HL-60 (cell line): ENCODE data around the gene ZFP14.

Experiments
- DNase-seq, 2 experiments: peaks; one replicate each; pipeline ENCODE4 v3.0.0-alpha.2; 2010 to 2020; ENCODE audit warnings: low read depth in 1 of 2, low spot score in 1 of 2
- H3K27ac ChIP-seq: fragments of 250-450 bp; sonication (Bioruptor Pico); replicated peaks from 2 replicates; pipeline ENCODE4 v1.5.1; 2020; ENCODE audit warnings: mild to moderate bottlenecking, moderate library complexity
- H3K27me3 ChIP-seq: fragments of 250-450 bp; sonication (Bioruptor Pico); 2 replicates; pipeline ENCODE4 v1.5.1; 2021; ENCODE audit warnings: mild to moderate bottlenecking, moderate library complexity; ENCODE audit not compliant: insufficient read depth, poor library complexity, severe bottlenecking
- H3K4me3 ChIP-seq: replicated peaks from 2 replicates; pipeline ENCODE4 v1.5.1; 2011; ENCODE audit warnings: mild to moderate bottlenecking, control low read depth, low read length; ENCODE audit not compliant: insufficient read depth
- GABPA ChIP-seq: IDR thresholded peaks from 2 replicates; pipeline ENCODE4 v1.6.1; 2012; ENCODE audit warnings: low read depth
- POLR2AphosphoS5 ChIP-seq: IDR thresholded peaks from 2 replicates; pipeline ENCODE4 v1.6.1; 2012; ENCODE audit warnings: low read depth
- SPI1 ChIP-seq: IDR thresholded peaks from 2 replicates; pipeline ENCODE4 v1.6.1; 2012; ENCODE audit warnings: low read depth, mild to moderate bottlenecking, borderline replicate concordance
- TF ChIP-seq, protein P1 (sequence below): IDR thresholded peaks from one replicate; pipeline ENCODE4 v1.5.1; 2011; ENCODE audit warnings: low read length, control low read depth, inconsistent platforms; ENCODE audit not compliant: insufficient read depth
- TF ChIP-seq, protein P2 (sequence below): IDR thresholded peaks from 2 replicates; pipeline ENCODE4 v1.6.1; 2012; ENCODE audit warnings: low read depth; ENCODE audit not compliant: insufficient replicate concordance

Gene ZFP14

GRCh38 chr19:36408101-36408500 is 29.1 kb upstream of the ZFP14 start:
- Histone ChIP-seq H3K27ac (no peak overlapping the region), H3K4me3 (no peak overlapping the region), H3K27me3 (no peaks in the 10 kb centered on the region)
- DNase-seq: no peak
- TF ChIP-seq POLR2AphosphoS5 (no peak), SPI1 (no peak), GABPA (no peak)
- TF ChIP-seq, protein P1, sequence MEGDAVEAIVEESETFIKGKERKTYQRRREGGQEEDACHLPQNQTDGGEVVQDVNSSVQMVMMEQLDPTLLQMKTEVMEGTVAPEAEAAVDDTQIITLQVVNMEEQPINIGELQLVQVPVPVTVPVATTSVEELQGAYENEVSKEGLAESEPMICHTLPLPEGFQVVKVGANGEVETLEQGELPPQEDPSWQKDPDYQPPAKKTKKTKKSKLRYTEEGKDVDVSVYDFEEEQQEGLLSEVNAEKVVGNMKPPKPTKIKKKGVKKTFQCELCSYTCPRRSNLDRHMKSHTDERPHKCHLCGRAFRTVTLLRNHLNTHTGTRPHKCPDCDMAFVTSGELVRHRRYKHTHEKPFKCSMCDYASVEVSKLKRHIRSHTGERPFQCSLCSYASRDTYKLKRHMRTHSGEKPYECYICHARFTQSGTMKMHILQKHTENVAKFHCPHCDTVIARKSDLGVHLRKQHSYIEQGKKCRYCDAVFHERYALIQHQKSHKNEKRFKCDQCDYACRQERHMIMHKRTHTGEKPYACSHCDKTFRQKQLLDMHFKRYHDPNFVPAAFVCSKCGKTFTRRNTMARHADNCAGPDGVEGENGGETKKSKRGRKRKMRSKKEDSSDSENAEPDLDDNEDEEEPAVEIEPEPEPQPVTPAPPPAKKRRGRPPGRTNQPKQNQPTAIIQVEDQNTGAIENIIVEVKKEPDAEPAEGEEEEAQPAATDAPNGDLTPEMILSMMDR: no peak
- TF ChIP-seq, protein P2, sequence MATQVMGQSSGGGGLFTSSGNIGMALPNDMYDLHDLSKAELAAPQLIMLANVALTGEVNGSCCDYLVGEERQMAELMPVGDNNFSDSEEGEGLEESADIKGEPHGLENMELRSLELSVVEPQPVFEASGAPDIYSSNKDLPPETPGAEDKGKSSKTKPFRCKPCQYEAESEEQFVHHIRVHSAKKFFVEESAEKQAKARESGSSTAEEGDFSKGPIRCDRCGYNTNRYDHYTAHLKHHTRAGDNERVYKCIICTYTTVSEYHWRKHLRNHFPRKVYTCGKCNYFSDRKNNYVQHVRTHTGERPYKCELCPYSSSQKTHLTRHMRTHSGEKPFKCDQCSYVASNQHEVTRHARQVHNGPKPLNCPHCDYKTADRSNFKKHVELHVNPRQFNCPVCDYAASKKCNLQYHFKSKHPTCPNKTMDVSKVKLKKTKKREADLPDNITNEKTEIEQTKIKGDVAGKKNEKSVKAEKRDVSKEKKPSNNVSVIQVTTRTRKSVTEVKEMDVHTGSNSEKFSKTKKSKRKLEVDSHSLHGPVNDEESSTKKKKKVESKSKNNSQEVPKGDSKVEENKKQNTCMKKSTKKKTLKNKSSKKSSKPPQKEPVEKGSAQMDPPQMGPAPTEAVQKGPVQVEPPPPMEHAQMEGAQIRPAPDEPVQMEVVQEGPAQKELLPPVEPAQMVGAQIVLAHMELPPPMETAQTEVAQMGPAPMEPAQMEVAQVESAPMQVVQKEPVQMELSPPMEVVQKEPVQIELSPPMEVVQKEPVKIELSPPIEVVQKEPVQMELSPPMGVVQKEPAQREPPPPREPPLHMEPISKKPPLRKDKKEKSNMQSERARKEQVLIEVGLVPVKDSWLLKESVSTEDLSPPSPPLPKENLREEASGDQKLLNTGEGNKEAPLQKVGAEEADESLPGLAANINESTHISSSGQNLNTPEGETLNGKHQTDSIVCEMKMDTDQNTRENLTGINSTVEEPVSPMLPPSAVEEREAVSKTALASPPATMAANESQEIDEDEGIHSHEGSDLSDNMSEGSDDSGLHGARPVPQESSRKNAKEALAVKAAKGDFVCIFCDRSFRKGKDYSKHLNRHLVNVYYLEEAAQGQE: no peak

DNA sequence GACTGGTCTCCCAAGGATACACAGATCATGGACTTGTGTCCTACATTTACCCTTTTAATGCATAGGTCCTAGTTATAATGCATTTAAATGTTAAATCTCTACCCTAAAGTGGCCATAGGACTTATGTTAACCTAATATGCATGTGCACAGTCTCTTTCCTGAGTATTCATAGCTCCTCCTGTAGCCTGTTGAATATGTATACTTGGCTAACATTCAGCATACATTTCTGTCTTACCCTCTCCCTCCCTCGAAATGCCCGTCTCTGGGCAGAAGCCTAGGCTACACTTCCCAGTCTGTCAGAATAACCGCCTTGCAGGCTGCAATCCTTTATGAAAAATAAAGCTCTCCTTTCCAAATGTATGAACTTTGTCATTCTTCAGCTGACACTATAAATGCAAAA is 25.5 kb upstream of the ZFP14 start:
- H3K27ac ChIP-seq: no peak overlapping the region
- H3K4me3 ChIP-seq: no peak overlapping the region
- TF ChIP-seq, protein P1: no peak
- TF ChIP-seq POLR2AphosphoS5: no peak
- TF ChIP-seq, protein P2: no peak
- no peak for TF ChIP-seq GABPA
- no peak for TF ChIP-seq SPI1
- no peak for DNase-seq
- H3K27me3 ChIP-seq: no peaks in the 10 kb centered on the region

DNA sequence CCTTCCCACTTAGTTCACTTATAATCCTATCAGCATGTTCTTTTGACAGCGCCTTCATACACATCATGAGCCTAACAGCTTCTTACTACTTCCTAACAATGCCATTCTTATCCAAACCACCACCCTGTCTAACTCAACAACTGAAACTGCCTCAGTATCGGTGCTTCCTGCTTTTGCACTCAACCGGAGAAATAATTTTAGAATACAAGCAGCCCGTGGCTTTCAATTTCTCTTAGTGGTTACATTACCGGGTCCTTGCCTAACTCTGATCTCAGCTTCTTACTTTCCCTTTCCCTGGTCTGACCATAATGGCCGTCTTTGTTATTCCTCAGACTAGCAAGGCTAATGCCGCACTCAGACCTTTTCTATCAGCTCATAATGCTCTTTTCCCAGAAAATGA is 22.5 kb upstream of the ZFP14 start:
- no peak for DNase-seq
- TF ChIP-seq GABPA: no peak
- TF ChIP-seq POLR2AphosphoS5: no peak
- TF ChIP-seq, protein P1: no peak
- TF ChIP-seq SPI1: no peak
- TF ChIP-seq, protein P2: no peak
- no peaks in the 10 kb centered on the region for H3K27me3 ChIP-seq
- no peak overlapping the region for H3K4me3 ChIP-seq
- no peak overlapping the region for H3K27ac ChIP-seq
